Urothelium cell line (cell line): Measurements from ENCODE around the gene CREB3L1.
A peak's percentile ranks its signal among the peaks of the same experiment; 100 is the strongest.
"Not testable (repeated sequence)": the region's sequence is repeated elsewhere in the genome, so short reads cannot be mapped to it uniquely, and the experiment has no call there.

ENCODE experiments used
- DNase-seq: peaks from one replicate; pipeline ENCODE4 v3.0.0; 2011; ENCODE audit warnings: low spot score, mixed read lengths
- FAIRE-seq: peaks from 2 replicates; lab custom pipeline; 2011; peaks lifted over from hg19 to GRCh38; lab: Jason Lieb, UNC

The CREB3L1 gene

GRCh38 chr11:46248289-46249102, 29.0 kb upstream of the CREB3L1 start:
- DNase-seq = peak; percentile 89
- no peak for FAIRE-seq

GRCh38 chr11:46249103-46249937, 28.1 kb upstream of the CREB3L1 start:
- FAIRE-seq (no peak), DNase-seq (no peak)

DNA sequence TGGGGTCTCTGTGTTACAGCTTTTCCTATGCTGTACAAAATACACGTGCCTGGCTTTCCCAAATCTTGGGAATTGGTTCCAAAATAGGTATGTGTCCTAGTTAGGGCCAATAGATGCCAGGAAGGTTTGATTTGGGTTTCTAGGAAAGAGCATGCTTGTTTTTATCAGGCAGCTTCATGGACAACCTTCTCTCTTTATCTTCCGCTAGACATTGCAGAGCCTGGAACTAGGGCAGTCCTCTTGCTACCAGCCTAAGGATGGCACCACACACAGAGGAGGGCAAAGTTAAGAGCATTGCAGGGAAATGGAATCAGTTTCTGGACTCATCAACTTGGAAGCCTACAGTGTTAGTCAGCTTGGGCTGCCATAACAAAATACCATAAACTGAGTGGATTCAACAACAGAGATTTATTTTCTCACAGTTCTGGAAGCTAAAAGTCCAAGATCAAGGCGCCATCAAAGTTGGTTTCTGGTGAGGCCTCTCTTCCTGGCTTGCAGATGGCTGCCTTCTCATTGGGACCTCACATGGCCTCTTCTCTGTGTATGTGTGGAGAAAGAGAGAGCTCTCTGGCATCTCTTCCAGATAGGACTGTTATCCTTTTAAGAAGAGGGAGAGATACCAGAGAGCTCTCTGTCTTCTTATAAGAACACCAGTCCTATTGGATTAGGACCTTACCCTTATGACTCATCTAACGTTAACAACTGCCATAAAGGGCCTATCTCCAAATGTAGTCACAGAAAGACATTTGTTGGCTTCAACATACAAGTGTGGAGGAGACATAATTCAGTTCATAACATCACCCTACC, 27.3 kb upstream of the CREB3L1 start:
- DNase-seq = no peak
- FAIRE-seq = no peak

GRCh38 chr11:46250745-46251052, 26.8 kb upstream of the CREB3L1 start:
- FAIRE-seq (no peak), DNase-seq (no peak)

GRCh38 chr11:46251954-46252353, 25.5 kb upstream of the CREB3L1 start:
- DNase-seq (no peak), FAIRE-seq (no peak)

- FAIRE-seq (no peak), DNase-seq (no peak)
Observed at GRCh38 chr11:46252373-46252914, 25.0 kb upstream of the CREB3L1 start.

GRCh38 chr11:46253258-46254132, 24.0 kb upstream of the CREB3L1 start:
- FAIRE-seq (no peak), DNase-seq (no peak)

GRCh38 chr11:46254133-46254491, 23.4 kb upstream of the CREB3L1 start:
- no peak for DNase-seq
- FAIRE-seq = no peak

DNA sequence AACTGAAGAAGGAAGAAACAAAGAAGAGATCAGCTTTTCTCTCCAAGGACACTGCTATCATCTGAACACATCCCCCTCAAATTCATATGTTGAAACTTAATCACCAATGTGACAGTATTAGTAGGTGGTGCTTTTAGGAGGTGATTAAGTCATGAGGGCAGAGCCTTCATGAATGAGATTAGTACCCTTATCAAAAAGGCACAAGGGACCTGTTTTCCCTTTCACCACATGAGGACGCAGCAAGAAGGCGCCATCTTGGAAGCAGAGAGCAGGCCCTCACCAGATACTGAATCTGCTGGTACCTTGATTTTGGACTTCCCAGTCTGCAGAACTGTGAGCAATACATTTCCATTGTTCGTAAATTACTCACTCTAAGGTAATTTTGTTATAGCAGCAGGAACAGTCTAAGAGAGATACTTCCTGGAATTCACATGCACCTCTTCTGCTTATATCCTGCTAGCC, 20.9 kb upstream of the CREB3L1 start:
- FAIRE-seq (no peak), DNase-seq (no peak)

GRCh38 chr11:46259347-46259746, 18.1 kb upstream of the CREB3L1 start:
- DNase-seq, FAIRE-seq: not testable (repeated sequence)

DNA sequence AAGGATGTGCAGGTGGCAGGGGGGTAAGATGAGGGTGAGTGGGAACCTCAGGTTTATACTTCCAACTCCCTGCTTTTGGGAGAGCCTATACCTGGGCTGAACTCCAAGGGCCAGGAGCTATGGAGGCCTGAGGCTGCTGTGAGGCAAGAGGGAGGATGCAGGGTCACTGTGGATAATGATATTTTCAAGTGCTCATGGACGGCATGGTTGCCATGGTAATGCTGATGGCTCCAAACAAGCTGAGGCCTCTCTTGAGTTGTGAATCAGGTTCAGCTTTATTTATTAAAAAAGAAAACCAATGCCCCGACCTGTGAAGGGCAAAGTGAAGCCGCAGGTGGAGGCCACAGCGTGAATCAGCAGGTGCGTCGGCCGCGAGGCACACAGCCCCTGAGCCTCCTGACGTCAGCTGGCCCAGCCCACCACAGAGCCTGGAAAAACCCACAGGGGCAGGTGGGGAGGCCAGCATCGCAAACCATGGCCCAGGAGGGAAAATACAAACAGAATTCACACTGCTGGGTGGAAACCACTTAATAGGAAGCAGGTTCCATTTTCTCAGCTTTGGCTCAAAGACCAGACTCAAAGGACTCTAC, 17.4 kb upstream of the CREB3L1 start:
- no peak for DNase-seq
- no peak for FAIRE-seq

- no peak for DNase-seq
Observed at GRCh38 chr11:46263120-46263519, 14.3 kb upstream of the CREB3L1 start.

DNA sequence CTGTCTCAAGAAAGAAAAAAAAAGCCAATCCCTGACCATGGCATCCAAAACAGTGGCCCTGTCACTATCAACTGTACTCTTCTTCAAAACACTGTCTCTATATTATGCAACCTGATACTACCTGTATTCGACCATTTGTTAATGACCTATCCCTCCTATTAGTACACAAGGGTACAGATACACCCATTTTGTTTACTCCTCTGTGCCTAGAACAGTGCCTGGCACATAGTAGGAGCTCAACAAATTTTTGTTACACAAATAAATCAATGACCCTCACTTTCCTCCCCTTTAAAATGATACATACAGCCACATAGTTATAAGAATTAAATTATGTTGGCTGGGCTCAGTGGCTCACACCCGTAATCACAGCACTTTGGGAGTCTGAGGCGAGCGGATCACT, 13.4 kb upstream of the CREB3L1 start:
- no peak for FAIRE-seq
- no peak for DNase-seq

More at GRCh38 chr11:46263120-46263519, 14.3 kb upstream of the CREB3L1 start:
- no peak for FAIRE-seq

DNA sequence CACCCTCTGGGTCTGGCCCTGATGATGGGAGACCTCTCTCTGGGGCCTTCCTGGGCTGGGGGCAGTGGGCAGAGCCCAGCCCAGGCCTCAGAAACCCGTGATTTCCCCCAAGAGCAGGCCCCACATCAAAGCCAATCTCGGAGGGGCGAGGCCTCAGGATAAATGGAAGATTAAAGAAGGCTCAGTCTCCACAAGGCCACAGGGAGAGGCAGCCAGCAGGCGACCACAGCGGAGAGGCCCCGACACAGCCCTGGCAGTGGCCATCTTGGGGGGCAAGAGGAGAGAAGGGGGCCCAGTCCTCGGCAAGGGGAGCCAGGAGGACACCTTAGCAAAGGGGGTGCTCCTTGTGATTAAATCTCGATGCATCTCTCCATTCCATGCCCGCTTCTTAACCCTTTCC, 12.5 kb upstream of the CREB3L1 start:
- FAIRE-seq (no peak), DNase-seq (no peak)

- no peak for FAIRE-seq
- DNase-seq = no peak
Observed at GRCh38 chr11:46265764-46266163, 11.7 kb upstream of the CREB3L1 start.

GRCh38 chr11:46267930-46268329, 9.5 kb upstream of the CREB3L1 start:
- FAIRE-seq (no peak), DNase-seq (no peak)

GRCh38 chr11:46270684-46271083, 6.8 kb upstream of the CREB3L1 start:
- FAIRE-seq (no peak), DNase-seq (no peak)

GRCh38 chr11:46271407-46271806, 6.1 kb upstream of the CREB3L1 start:
- FAIRE-seq = no peak
- no peak for DNase-seq
